ENCODE measurements around the gene METTL25.

The METTL25 gene

DNA sequence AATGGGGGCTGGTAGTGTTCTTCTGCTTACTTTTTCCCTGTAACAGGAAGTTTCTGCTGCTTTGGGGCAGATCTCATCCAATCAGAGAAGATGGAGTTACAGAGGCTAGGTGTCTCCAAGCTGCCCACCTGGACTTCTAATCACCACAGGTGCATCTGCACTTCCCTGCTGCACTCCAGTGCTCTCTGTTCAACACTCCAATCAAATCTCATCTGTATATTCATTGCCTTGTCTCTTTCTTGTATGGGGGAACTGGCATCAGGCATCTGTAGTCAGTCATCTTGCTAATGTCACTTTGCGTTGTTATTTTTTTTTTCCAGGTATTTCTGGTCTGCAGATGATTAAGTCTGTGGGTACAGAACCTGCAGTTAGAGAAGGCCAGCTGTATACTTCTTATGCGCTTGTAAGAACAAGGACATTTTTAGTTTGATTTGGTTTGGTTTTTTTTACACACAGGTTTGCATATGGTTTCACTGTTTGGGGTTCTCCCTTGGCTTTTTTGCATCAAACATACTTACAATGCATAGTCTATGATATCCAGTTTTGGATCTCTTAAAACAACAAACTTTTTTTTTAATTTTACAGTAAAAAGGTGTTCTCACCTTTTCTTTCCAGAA lies 116.0 kb downstream of the METTL25 start:
- TF ChIP-seq EZH2phosphoT487 (IDR thresholded peaks at IDR 0.05; ENCODE audit: borderline replicate concordance) = no peak
- TF ChIP-seq, protein P1, sequence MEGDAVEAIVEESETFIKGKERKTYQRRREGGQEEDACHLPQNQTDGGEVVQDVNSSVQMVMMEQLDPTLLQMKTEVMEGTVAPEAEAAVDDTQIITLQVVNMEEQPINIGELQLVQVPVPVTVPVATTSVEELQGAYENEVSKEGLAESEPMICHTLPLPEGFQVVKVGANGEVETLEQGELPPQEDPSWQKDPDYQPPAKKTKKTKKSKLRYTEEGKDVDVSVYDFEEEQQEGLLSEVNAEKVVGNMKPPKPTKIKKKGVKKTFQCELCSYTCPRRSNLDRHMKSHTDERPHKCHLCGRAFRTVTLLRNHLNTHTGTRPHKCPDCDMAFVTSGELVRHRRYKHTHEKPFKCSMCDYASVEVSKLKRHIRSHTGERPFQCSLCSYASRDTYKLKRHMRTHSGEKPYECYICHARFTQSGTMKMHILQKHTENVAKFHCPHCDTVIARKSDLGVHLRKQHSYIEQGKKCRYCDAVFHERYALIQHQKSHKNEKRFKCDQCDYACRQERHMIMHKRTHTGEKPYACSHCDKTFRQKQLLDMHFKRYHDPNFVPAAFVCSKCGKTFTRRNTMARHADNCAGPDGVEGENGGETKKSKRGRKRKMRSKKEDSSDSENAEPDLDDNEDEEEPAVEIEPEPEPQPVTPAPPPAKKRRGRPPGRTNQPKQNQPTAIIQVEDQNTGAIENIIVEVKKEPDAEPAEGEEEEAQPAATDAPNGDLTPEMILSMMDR (conservative IDR thresholded peaks at IDR 0.05; ENCODE audit: low read length) = no peak
- Histone ChIP-seq H3K9ac (ENCODE audit: low read depth, low read length, poor library complexity, severe bottlenecking) (no peak overlapping the region), H3K36me3 (ENCODE audit: insufficient read depth, low read length) (no peaks in the 10 kb centered on the region), H3K27me3 (ENCODE audit: insufficient read depth, low read length, poor library complexity, severe bottlenecking) (no peaks in the 10 kb centered on the region), H3K4me2 (ENCODE audit: low read depth, low read length, poor library complexity, severe bottlenecking) (no peak overlapping the region), H3F3A (ENCODE audit: low read depth) (no peaks in the 10 kb centered on the region), H3K4me1 (ENCODE audit: insufficient read depth, low read length, poor library complexity, severe bottlenecking) (no peaks in the 10 kb centered on the region), H3K79me2 (ENCODE audit: insufficient read depth, low read length) (no peaks in the 10 kb centered on the region), H4K20me1 (ENCODE audit: insufficient read depth, low read length, poor library complexity, severe bottlenecking) (no peaks in the 10 kb centered on the region), H3K9me3 (ENCODE audit: insufficient read depth, low read depth, low read length) (no peaks in the 10 kb centered on the region), H3K4me3 (ENCODE audit: low read length, poor library complexity, severe bottlenecking) (no peak overlapping the region), H3K9me2 (replicated peaks; ENCODE audit: low read depth, low read length) (no peaks in the 10 kb centered on the region), H2AFZ (ENCODE audit: low read length) (no peak overlapping the region)

DNA sequence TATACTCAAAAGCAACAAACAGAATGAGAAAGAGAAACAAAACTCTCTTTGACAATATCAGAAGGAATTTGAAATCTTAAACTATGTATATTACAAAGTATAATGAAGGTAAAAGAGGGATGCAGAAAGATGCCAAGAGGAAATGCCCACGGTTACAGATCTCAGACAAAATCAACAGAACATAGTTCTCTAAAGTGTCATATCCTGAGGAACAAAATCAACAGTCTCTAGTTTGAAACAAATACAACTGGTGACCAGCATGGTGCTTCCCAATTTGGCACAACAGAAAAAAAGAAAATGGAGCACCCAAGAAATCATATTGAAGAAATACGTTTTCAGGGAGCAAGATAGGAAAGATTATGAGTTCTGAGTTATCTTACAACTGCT lies 116.5 kb downstream of the METTL25 start:
- Histone ChIP-seq H3K4me1 (ENCODE audit: insufficient read depth, low read length, poor library complexity, severe bottlenecking) (no peaks in the 10 kb centered on the region), H4K20me1 (ENCODE audit: insufficient read depth, low read length, poor library complexity, severe bottlenecking) (no peaks in the 10 kb centered on the region), H3K36me3 (ENCODE audit: insufficient read depth, low read length) (no peaks in the 10 kb centered on the region), H3K27me3 (ENCODE audit: insufficient read depth, low read length, poor library complexity, severe bottlenecking) (no peaks in the 10 kb centered on the region), H3K9ac (ENCODE audit: low read depth, low read length, poor library complexity, severe bottlenecking) (no peak overlapping the region), H3K4me2 (ENCODE audit: low read depth, low read length, poor library complexity, severe bottlenecking) (no peak overlapping the region), H3K4me3 (ENCODE audit: low read length, poor library complexity, severe bottlenecking) (no peak overlapping the region), H3K9me2 (replicated peaks; ENCODE audit: low read depth, low read length) (no peaks in the 10 kb centered on the region), H3K9me3 (ENCODE audit: insufficient read depth, low read depth, low read length) (no peaks in the 10 kb centered on the region), H3K79me2 (ENCODE audit: insufficient read depth, low read length) (no peaks in the 10 kb centered on the region), H3F3A (ENCODE audit: low read depth) (no peaks in the 10 kb centered on the region), H2AFZ (ENCODE audit: low read length) (no peak overlapping the region)
- no peak for TF ChIP-seq EZH2phosphoT487 (IDR thresholded peaks at IDR 0.05; ENCODE audit: borderline replicate concordance)
- TF ChIP-seq, protein P1 (conservative IDR thresholded peaks at IDR 0.05; ENCODE audit: low read length) = no peak

DNA sequence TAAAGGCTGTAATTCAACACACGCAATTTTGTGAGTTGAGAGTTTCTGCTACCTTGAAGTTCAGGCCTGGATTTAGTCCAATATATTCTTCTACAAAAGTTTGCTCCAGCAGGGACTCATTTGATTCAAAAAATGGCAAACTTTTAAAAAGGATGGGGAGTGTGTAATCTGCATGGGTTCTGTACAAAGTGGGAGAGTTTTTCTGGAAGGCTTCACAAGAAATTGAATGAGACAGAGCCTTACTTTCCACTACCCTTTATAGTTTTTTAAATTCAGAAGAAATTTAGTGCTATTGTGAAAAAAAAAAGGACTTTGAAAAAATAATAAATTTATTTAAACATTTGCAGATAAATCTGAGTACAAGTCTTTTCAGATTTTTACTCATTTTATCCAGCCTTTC lies 116.9 kb downstream of the METTL25 start:
- Histone ChIP-seq H3K4me3 (ENCODE audit: low read length, poor library complexity, severe bottlenecking) (no peak overlapping the region), H3K9me3 (ENCODE audit: insufficient read depth, low read depth, low read length) (no peaks in the 10 kb centered on the region), H3K9ac (ENCODE audit: low read depth, low read length, poor library complexity, severe bottlenecking) (no peak overlapping the region), H3K4me1 (ENCODE audit: insufficient read depth, low read length, poor library complexity, severe bottlenecking) (no peaks in the 10 kb centered on the region), H3K79me2 (ENCODE audit: insufficient read depth, low read length) (no peaks in the 10 kb centered on the region), H3K36me3 (ENCODE audit: insufficient read depth, low read length) (no peaks in the 10 kb centered on the region), H3F3A (ENCODE audit: low read depth) (no peaks in the 10 kb centered on the region), H4K20me1 (ENCODE audit: insufficient read depth, low read length, poor library complexity, severe bottlenecking) (no peaks in the 10 kb centered on the region), H3K27me3 (ENCODE audit: insufficient read depth, low read length, poor library complexity, severe bottlenecking) (no peaks in the 10 kb centered on the region), H3K9me2 (replicated peaks; ENCODE audit: low read depth, low read length) (no peaks in the 10 kb centered on the region), H3K4me2 (ENCODE audit: low read depth, low read length, poor library complexity, severe bottlenecking) (no peak overlapping the region), H2AFZ (ENCODE audit: low read length) (no peak overlapping the region)
- no peak for TF ChIP-seq EZH2phosphoT487 (IDR thresholded peaks at IDR 0.05; ENCODE audit: borderline replicate concordance)
- TF ChIP-seq, protein P1 (conservative IDR thresholded peaks at IDR 0.05; ENCODE audit: low read length) = no peak

All from Loucy (cell line).